Endothelial cell of umbilical vein (primary cell): ENCODE results near the gene TAF9. TPM values are rescaled to one million over a fixed set of nuclear protein-coding genes. Genes with fewer than 3 reads are reported as not detected.

ENCODE experiments used
- BruUV-seq: library from RNA; stranded (reverse); fragments of 400-500 nt; replicated peaks from 2 replicates; lab custom pipeline; 2021; lab: Mats Ljungman, UMichigan
- CTCF ChIA-PET: fragments of 300-600, 350-600 bp; sonication (Branson Sonifier 250); formaldehyde crosslinking; loops from one replicate; lab custom pipeline; 2021; ENCODE audit warnings: antibody characterized with exemption, inconsistent platforms; lab: Charles Lee
- POLR2A ChIA-PET: fragments of 300-600, 350-600 bp; sonication (Branson Sonifier 250); formaldehyde crosslinking; loops from one replicate; lab custom pipeline; 2021; ENCODE audit warnings: antibody characterized with exemption, inconsistent platforms; lab: Charles Lee
- DNase-seq: peaks from one replicate; pipeline ENCODE4 v3.0.0-alpha.2; 2011; ENCODE audit warnings: low read depth, low spot score
- FAIRE-seq: peaks from 2 replicates; lab custom pipeline; 2011; peaks lifted over from hg19 to GRCh38; lab: Jason Lieb, UNC
- H2AFZ ChIP-seq: 2 replicates; pipeline ENCODE4 v1.6.0; 2012; ENCODE audit warnings: low read depth, low read length, control low read depth, inconsistent platforms
- H3K27ac ChIP-seq: 2 replicates; pipeline ENCODE4 v1.5.1; 2011; ENCODE audit warnings: low read depth, mild to moderate bottlenecking, control low read depth, low read length, moderate library complexity; ENCODE audit not compliant: insufficient read depth
- H3K27me3 ChIP-seq, 2 experiments: 2 replicates each; pipeline versions ENCODE4 v1.6.0 to v1.6.1; 2011; ENCODE audit warnings: low read length in 2 of 2, mixed read lengths in 1 of 2; ENCODE audit not compliant: control insufficient read depth in 2 of 2, insufficient read depth in 2 of 2
- H3K36me3 ChIP-seq, 2 experiments: 2 replicates in 1 of 2; 3 replicates in 1 of 2; pipeline ENCODE4 v1.5.1; 2011; ENCODE audit warnings: low read length in 2 of 2, mild to moderate bottlenecking in 1 of 2, moderate library complexity in 1 of 2; ENCODE audit not compliant: control insufficient read depth in 2 of 2, insufficient read depth in 2 of 2; ENCODE audit errors: extremely low read depth in 1 of 2
- H3K4me1 ChIP-seq: 3 replicates; pipeline ENCODE4 v1.5.1; 2011; ENCODE audit warnings: mild to moderate bottlenecking, low read length; ENCODE audit not compliant: control insufficient read depth, insufficient read depth; ENCODE audit errors: extremely low read depth
- H3K4me2 ChIP-seq: 2 replicates; pipeline ENCODE4 v1.6.1; 2011; ENCODE audit warnings: low read length, control low read depth, mixed read lengths; ENCODE audit not compliant: insufficient read depth
- H3K4me3 ChIP-seq, 3 experiments: fragments of 200-600 bp in 1 of 3; sonication (generic), shearing (Covaris generic) in 1 of 3; replicated peaks in 1 of 3; 2 replicates each; pipeline ENCODE4 v1.5.1; 2011 to 2016; ENCODE audit warnings: control low read depth in 3 of 3, low read length in 3 of 3, mild to moderate bottlenecking in 2 of 3, inconsistent platforms in 1 of 3, low read depth in 1 of 3, moderate library complexity in 1 of 3; ENCODE audit not compliant: insufficient read depth in 1 of 3
- H3K79me2 ChIP-seq: 2 replicates; pipeline ENCODE4 v1.6.0; 2012; ENCODE audit warnings: low read length, inconsistent platforms; ENCODE audit not compliant: control insufficient read depth, insufficient read depth
- H3K9ac ChIP-seq: replicated peaks from 2 replicates; pipeline ENCODE3; 2011; ENCODE audit warnings: low read length, control low read depth; ENCODE audit not compliant: insufficient read depth; ENCODE audit errors: extremely low read depth
- H3K9me1 ChIP-seq: replicated peaks from 3 replicates; pipeline ENCODE4 v1.6.0; 2011; ENCODE audit warnings: mild to moderate bottlenecking, low read length; ENCODE audit not compliant: control insufficient read depth, insufficient read depth; ENCODE audit errors: extremely low read depth
- H3K9me3 ChIP-seq: replicated peaks from 2 replicates; pipeline ENCODE4 v1.5.1; 2012; ENCODE audit warnings: low read length, inconsistent platforms; ENCODE audit not compliant: control insufficient read depth, insufficient read depth
- H4K20me1 ChIP-seq: replicated peaks from 2 replicates; pipeline ENCODE3; 2011; ENCODE audit warnings: mild to moderate bottlenecking, low read length; ENCODE audit not compliant: control insufficient read depth, insufficient read depth; ENCODE audit errors: extremely low read depth
- CTCF ChIP-seq, 2 donors: IDR thresholded peaks; 1 replicate in 1 of 2; 2 replicates in 1 of 2; pipeline ENCODE4 v1.5.1; 2011; ENCODE audit warnings: low read length in 2 of 2, mild to moderate bottlenecking in 2 of 2, moderate library complexity in 2 of 2, control low read depth in 1 of 2, inconsistent platforms in 1 of 2, low read depth in 1 of 2; ENCODE audit not compliant: insufficient read depth in 1 of 2; ENCODE audit errors: extremely low read depth in 1 of 2
- EZH2 ChIP-seq: IDR thresholded peaks from 2 replicates; pipeline ENCODE4 v1.6.1; 2012; ENCODE audit warnings: borderline replicate concordance, low read depth, mild to moderate bottlenecking, moderate library complexity, low read length, inconsistent platforms; ENCODE audit not compliant: severe bottlenecking
- FOS ChIP-seq: IDR thresholded peaks from 2 replicates; pipeline ENCODE4 v1.6.1; 2011; ENCODE audit warnings: mild to moderate bottlenecking, low read length, moderate library complexity, borderline replicate concordance; ENCODE audit not compliant: insufficient read depth
- GATA2 ChIP-seq: IDR thresholded peaks from 2 replicates; pipeline ENCODE4 v1.7.0; 2011; ENCODE audit warnings: low read depth, mild to moderate bottlenecking, moderate library complexity, mixed read lengths, low read length; ENCODE audit not compliant: insufficient read length, insufficient read depth
- JUN ChIP-seq: IDR thresholded peaks from 2 replicates; pipeline ENCODE4 v1.6.1; 2011; ENCODE audit warnings: borderline replicate concordance, low read depth; ENCODE audit not compliant: insufficient read length, insufficient read depth
- MAX ChIP-seq: IDR thresholded peaks from 2 replicates; pipeline ENCODE4 v1.6.1; 2011; ENCODE audit not compliant: insufficient read depth, insufficient read length
- MYC ChIP-seq: IDR thresholded peaks from one replicate; pipeline ENCODE4 v1.6.1; 2011; ENCODE audit warnings: mild to moderate bottlenecking, low read depth, low read length
- POLR2A ChIP-seq: IDR thresholded peaks from 2 replicates; pipeline ENCODE4 v1.6.1; 2012; ENCODE audit warnings: low read depth, mild to moderate bottlenecking, control low read depth, low read length
- POLR2AphosphoS5 ChIP-seq: IDR thresholded peaks from 2 replicates; pipeline ENCODE4 v1.6.1; 2012; ENCODE audit warnings: low read depth, mild to moderate bottlenecking, control low read depth, low read length, moderate library complexity; ENCODE audit not compliant: insufficient read depth
- dilution Hi-C: fragments of 300-500 bp; cut with MboI; formaldehyde crosslinking; loops from one replicate; pipeline ENCODE4 v1.15.0; 2019; ENCODE audit warnings: low sequenced_read_pairs; ENCODE audit not compliant: extremely low pct_ligation_motif_present
- intact Hi-C: fragments of 100-400 bp; cut with micrococcal nuclease; formaldehyde crosslinking; loops from one replicate; pipeline ENCODE4 v1.10.0; 2022
- polyA plus RNA-seq, 4 experiments: library from polyadenylated mRNA; depleted of rRNA in 3 of 4; stranded (reverse) in 3 of 4; unstranded in 1 of 4; fragments of >200 nt; gene quantifications; 2 replicates each; pipeline versions ENCODE4 v1.2.1 to v1.2.3, GENCODE V29; 2011 to 2012; ENCODE audit warnings: missing spikeins in 1 of 4
- total RNA-seq: library from RNA; stranded (reverse); gene quantifications from 2 replicates; pipeline ENCODE4 v1.2.3, GENCODE V29; 2021

Gene TAF9
- total and polyA plus RNA-seq, 2 donors (not counting 3 experiments of a cell fraction or from before 2014, with no cell fraction given): 67.8 to 84.8 TPM

- Histone ChIP-seq H3K4me3 (no peak overlapping the region), H4K20me1 (no peaks in the 10 kb centered on the region), H3K9ac (no peak overlapping the region), H3K79me2 (no peaks in the 10 kb centered on the region), H3K9me1 (no peaks in the 10 kb centered on the region), H3K36me3 (no peaks in the 10 kb centered on the region), H3K27me3 (no peaks in the 10 kb centered on the region), H2AFZ (no peak overlapping the region), H3K4me1 (no peaks in the 10 kb centered on the region), H3K9me3 (no peaks in the 10 kb centered on the region), H3K27ac (no peak overlapping the region), H3K4me2 (no peak overlapping the region)
- CTCF ChIA-PET: no interaction called here
- FAIRE-seq: no peak
- BruUV-seq: no TSS peak
- POLR2A ChIA-PET: no interaction called here
- no peak for DNase-seq
- intact Hi-C loops: no loop called here
- TF ChIP-seq EZH2 (no peak), POLR2AphosphoS5 (no peak), GATA2 (no peak), JUN (no peak), MAX (no peak), FOS (no peak), POLR2A (no peak), CTCF (IDR thresholded peaks at IDR 0.05; ENCODE audit: extremely low read depth in 1 of 2, insufficient read depth in 1 of 2, low read depth in 1 of 2, low read length in 2 of 2) (no peak), MYC (no peak)
- dilution Hi-C loops: no loop called here
Observed at GRCh38 chr5:69317391-69317790, 51.9 kb downstream of the TAF9 start.
